Skin of body (tissue), 2 donors: ENCODE measurements around the gene MRPS5. TPM values are rescaled to one million over a fixed set of nuclear protein-coding genes. Genes with fewer than 3 reads are reported as not detected.

Experiments
- DNase-seq: peaks from one replicate; lab custom pipeline; 2025; lab: John Stamatoyannopoulos, UW
- total RNA-seq: library from RNA; depleted of rRNA; stranded (reverse); fragments of >200 nt; gene quantifications from one replicate; pipeline ENCODE4 v1.2.3, GENCODE V29; 2014

Gene MRPS5
- total RNA-seq, 1 donor from 2014 or later, result 52.0 TPM

DNA sequence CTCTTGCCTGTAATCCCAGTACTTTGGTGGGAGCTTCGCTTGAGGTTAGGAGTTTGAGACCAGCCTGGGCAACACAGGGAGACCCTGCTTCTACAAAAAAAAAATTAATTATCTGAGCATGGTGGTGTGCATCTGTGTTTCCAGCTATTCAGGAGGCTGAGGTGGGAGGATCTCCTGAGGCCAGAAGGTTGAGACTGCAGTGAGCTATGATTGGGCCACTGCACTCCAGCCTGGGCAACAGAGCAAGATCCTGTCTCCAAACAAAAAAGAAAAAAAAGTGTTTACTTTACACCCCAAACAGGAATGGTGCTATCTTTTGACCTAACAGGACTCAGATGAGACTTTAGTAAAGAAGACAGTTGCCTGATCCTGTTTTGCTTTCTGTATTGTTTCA is 60.5 kb downstream of the MRPS5 start:
- no peak for DNase-seq

DNA sequence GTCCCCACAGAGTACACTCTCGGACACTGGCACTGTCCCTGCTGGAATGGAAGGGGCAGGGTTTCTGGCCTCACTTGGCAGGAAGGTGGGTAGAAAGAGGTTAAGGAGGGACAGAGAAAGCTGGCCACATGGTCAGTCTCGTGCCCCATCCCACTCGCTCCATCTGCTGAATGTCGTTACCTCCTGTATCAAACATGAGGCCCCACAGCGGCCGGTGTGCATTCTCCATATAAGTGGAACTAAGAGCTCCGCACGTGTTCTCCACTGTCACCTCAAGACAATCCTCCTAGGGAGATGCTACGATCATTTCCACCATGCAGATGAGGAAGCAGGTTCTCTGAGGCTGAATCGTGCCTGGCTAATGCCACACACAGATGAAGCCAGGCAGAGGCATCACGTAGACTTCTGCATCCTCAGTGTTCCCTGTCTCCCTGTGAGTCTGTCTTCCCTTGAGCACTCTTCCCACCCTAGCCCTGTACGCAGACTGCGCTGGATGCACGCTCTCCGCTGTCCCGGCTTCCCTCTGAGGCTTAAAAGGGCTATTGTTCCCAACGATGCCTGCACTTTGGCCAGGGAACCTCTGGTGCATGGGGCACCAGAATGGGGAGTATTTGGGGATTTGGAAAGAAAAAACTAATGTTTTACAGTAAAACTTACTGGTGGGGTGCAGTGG is 61.0 kb downstream of the MRPS5 start:
- no peak for DNase-seq

DNA sequence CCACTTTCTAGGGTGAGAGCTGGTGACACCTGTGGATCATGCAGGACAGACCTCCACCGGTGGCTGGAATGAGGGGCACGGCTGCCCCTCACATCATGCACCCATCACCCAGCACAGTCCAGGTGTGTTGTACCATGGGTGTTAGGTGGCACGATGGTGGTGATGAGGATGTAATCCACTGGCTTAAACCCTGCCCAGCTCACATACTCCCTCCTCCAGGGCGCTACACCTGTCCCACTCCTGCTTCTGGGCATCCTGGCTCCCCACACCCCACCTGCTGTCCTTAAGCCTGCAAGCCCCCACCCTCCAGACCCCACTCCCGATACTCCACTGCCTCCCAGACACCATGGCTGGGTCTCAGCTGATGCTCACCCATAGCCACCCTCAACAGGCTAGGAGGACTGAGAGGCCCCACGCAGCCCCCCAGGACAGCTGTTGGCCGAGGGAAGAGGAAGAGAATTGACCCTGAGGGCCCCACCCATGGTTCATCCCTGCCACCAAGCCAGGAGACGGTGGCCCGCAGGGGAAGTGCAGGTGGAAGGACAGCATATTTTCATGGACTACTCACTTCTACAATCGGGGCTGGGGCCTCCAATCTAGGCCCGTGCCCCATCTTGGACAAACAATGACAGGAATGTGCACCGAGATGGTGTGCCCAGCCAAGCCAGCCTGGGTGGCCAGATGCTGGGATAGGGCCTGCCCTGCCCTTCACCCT is 61.8 kb downstream of the MRPS5 start:
- no peak for DNase-seq

DNA sequence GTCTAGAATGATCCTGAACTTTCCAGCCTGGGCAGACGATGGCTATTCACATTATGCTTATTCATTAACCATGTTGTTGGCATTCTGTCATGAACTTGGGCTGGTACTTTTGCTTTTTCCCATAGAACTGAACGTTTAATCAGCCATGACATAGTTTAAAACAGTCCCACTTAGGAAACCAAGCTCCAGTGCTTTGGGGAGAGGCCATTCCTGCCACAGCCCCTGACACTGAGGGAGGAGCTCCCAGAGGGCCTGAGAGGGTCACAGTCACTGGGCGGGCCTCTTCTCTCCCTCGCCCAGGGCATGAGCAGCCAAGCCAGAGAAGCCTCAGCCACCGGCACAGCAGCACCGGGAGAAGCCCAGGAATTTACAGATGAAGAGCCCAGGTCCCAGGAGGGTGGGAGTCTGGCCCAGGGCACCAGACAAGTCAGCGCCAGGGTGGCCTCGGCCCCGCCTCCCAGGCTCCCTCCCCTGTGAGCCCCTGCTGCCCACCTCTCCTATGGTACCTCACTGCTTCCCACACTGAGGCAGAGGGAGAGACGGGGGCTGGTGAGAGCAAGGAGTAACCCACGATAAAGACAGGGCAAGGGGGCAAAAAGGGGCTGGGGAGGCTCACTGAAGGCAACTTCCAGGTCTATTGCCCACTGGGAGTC is 62.5 kb downstream of the MRPS5 start:
- no peak for DNase-seq

DNA sequence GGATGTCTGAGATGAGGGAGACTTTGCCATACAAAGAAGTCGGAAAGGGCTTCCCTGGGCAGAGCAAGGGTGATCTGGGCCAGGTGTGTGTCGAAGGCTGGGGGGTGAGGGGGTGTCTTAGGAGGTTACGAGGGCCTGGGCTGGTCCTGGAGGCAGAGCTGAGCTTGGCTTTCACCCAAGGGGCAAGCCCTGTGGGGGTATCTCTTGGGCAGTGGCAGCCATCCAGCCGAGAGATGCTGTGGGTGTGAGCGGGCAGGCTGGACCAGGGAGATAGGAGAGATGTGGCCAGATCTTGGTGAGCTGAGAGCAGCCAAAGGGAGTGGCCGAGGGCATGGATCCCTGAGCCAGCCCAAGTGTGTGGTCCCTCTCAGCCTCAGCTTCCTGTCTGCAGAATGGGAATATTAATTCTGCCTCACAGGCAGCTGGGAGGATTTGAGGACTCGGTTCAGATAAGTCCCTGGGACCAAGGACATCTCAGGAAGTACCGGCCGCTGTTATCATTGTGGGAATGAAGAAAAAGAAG is 63.1 kb downstream of the MRPS5 start:
- DNase-seq, result no peak

DNA sequence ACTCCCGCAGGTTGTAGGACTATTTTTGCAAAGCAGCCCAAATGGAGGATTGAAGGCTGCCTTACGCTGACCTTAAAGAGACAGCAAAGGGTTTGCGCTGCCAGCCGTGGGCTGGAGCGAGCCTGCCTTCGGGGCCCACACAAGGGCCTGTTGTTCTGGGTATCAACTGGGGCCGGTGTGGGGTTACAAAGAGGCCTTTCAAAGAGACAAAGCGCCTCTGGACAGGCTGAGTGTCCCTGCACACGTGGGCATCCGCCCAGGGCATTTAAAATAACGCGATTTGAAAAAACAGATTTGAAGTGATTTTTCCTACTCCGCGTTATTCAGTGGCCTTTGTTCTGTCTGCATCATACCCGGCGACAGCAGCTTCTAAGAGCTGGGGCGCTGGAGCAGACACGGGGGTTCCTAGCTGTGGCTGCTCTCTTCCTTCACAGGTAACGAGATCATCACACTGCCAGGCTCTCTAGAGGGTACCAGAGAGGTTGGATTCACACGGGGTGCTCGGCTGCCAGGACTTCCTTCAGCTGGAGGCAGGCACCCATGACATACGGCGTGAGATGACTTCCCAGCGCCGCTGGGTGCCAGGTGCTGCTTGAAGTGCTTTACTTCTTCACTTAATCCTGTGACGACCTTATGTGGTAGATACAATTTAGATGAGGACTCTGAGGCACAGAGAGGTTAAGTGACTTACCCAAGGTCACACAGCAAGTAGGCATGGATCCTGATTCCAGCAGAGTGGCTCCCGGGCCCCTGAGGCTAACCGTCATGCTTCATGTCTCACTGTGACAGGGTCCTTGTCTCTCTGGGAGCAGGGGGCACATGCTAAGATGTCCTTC is 63.9 kb downstream of the MRPS5 start:
- DNase-seq, result no peak

DNA sequence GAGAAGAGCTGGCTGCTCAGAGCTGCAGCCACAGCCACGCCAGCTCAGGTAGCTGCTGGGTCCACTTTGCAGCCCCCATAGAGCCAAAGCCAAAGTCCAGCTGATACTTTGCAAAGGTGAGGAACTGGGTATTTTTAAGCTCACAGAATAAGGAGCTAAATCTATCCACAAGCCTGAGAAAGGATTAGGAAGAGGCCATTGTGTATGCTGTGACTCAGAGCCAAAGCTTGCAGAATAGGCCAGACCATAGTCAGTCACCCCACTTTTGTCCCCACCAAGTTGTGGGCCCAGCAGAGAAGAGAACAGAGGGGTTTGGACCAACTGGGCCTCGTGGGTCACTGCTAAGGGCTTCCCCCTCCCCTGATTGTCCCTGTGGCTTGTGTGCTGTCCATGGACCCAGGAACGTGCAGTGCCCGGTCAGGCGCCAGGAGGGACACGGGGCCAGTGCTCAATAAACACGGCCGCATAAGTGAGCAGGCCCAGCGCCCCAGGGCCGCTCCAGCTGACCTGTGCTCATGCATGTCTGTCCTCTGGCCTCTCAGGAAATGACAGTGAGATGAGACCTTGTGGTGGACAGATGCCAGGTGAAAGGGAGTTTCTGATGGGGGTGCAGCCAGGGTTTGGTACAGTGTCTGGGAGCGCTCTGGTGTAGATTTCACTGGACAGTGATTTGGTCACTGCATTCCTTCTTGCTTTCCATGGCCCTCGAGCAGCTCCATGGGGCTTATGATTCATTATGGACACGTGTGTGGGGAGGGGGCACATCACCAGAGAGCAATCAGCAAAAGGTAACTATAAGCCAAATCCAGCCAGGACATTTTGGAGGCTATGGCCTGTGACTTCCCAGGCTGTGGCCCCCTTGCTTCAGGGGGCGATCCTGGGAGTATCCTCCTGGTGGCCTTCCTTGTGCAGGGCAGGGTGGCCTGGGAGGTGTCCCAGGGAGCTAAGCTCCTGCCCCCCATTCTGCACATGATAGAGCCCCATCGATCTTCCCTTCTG is 64.8 kb downstream of the MRPS5 start:
- no peak for DNase-seq

DNA sequence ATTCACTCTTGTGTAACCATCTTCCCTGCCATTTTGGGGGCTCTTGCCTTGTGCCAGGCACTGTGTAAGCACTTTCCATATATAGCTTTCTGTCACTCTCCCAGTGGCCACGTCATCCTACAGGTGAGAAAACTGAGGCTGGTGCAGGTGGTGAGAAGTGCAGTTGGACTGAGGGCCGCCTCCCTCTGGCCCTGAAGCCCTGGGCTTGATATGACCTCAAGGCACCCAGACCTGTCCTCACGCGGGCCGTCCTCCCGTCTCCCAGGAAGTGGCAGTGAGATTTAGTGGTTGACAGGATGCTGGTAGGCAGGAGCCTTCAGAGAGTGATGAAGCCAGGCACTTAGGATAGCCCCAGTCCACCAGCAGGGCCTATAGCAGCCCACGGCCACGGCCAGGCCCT is 65.6 kb downstream of the MRPS5 start:
- no peak for DNase-seq

DNA sequence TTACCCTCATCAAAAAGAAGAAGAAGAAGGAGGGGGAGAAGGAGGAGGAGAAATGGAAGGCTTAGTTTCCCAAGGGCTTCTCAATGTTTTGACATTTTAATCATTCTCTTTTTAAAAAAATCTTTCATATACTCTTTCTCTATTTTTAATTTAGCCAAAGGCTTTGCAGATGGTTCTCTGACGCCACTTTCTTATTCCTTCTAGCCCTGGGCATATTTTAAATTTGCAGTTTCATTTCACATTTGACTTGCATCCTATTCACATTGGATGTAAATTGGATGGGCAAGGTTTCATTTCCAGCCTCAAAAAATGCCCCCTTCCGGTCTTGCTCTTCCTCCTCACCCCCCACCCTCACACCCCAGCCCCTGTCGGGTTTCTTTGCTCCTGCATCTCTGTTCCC is 66.3 kb downstream of the MRPS5 start:
- DNase-seq, result no peak

DNA sequence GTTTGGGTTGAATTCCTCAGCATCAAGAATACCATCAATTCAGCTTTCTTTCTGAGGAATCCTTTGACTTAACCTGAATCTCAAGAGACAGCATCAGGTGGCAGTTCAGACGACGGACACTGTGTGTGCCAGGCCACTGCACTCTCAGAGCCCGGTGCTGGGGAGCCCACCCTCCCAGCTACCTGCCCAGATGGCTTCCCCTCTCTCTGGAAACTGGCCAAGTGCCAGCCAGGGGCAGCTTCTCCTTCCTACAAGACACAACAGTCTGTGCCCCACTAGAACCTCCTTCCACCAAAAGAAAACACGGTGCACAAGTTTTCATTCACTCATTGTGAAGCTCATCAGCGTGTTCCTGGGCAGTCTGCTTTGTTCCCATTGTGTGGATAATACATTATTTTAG is 67.6 kb downstream of the MRPS5 start:
- DNase-seq, result no peak

DNA sequence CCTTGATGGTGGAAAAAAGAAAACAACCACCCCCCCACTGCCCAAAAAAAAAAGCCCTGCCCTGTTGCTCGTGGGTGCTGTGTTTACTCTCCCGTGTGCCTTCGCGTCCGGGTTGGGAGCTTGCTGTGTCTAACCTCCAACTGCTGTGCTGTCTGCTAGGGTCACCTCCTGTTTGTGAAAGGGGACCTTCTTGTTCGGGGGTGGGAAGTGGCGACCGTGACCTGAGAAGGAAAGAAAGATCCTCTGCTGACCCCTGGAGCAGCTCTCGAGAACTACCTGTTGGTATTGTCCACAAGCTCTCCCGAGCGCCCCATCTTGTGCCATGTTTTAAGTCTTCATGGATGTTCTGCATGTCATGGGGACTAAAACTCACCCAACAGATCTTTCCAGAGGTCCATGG is 68.1 kb downstream of the MRPS5 start:
- DNase-seq, result no peak

DNA sequence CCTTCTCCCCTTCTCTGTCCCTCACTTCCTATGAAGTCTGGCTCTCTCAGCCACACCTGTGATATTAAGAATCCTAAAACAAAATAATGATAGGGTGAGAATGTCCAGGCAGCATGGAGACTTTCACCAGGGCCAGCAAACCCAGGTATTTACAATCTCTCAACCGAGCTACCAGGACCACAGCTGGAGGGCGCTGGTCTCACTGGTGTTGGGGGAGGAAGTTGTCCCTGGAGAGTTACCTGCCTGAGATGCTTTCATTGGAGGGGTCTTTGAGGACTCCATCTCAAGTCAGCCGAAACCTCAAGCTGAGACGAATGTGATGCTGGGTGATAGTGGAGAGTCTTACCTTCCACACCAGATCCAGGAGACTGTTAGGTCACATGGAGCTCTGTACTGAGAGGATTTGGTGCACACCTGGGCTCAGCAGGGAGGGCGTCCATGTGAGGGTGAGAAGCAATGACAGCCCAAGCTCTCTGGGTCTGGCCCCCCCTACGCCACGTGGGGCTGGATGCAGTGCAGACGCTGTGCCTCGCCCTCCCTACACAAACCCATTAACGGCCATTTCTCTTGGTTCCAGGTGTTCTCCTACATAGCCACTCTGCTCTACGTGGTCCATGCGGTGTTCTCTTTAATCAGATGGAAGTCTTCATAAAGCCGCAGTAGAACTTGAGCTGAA is 68.7 kb downstream of the MRPS5 start:
- no peak for DNase-seq

DNA sequence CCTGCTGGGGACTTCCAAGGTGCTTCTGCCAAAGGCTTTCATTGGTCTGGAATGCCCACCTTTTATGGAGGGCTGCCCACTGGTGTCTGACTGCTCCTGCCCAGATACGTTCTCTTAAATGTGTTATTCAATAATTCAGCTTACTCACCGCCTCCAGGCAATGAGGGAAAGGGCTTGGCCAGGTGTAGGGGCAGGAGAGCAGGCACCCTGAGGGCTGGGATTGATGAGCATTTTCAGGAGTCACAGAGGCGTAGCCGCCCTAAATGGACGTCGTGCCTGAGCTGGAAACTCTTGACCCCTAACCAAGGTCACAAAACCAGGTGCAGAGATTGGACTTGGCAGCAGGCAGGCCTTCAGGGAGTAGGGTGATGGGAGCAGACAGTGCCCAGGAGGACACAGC is 69.3 kb downstream of the MRPS5 start:
- no peak for DNase-seq

DNA sequence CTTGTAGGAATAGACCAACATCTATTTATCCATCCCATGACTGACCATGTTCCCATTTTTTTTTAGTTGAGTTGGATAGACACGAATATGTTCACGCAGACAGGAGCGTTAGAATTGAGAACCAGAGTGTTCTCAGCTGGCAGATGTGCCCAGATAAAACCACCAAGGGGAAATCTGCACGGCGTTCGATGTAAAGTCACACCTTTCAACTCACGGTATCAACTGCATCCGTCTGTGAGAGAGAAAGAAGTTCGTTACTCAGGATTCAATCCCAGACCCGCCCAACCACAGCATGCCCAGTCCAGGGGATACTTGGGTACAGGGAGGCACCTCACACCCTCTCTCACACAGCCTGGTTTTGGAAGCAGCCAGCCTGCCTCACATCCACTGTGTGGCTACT is 70.0 kb downstream of the MRPS5 start:
- DNase-seq, result no peak

DNA sequence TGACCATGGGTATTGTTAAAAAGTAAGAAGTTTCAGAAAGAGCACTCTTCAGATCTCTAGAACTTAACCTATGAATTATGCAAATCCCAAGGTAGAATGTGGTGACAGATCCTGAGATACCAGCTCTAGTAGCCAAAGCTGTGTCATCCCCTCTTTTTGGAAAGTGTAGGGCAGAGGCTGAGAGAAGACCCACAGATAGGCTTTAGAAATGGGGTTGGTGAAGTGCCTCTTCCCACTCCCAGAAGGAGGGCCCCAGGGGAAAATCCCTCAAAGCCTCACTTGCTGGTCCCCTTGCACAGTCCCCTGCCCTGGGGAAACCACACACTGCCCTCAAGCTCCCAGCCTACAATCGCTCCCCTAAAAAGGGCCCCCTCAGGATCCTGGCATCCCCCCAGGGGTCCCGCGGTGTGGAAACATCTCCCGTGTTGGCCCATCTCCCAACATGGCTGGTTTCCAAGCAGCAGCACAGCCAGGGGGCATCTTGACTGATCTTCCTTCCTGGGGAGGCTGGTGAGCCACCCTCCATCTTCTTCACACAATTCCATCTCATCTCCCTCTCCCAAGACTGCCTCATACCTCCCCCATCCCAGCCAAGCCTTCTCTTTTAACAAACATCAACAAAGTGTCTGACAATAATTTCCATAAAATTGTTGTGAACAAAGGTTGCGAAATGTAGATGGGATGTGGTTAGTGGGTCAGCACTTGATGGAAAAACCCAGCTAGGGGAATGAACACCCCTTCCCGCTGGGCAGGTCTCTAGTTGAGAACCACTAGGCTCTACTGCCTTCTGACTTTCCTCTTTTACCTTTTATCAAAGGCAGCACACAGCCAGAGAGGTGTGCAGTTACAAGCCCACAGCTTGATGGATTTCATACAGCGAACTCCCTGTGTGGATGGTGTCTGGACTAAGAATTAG is 71.0 kb downstream of the MRPS5 start:
- no peak for DNase-seq

DNA sequence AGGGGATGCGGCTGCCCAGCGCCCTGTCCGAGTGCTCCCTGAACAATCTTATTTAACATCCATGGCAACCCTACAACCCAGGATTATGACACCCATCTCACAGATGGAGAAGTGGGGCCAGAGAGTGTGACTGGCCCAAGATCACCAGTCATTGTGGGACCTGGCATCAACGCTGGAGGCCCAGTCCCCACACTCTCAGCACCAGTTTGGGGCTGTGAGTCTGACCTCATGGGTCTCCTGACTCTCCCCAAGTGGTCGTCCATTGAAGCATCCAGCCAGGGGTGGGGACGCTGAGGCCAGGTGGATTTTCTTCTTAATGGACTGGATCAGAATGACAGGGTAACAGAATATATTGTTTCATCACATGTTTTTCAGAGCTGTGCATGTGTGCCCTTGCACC is 71.6 kb downstream of the MRPS5 start:
- no peak for DNase-seq

DNA sequence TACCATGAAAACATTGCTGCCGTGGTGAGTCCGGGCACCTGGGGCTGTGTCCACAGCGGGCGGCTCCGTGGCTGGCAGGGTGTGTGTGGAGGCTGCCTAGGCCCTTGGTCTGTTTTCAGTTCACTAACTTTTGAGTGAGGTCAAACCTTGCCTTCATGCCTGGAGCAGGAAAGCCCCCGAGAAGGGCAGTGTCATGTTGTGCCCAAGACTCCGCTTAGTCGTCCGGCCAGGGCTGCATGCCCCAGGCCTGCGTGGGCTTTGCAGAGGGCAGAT is 72.0 kb downstream of the MRPS5 start:
- no peak for DNase-seq

DNA sequence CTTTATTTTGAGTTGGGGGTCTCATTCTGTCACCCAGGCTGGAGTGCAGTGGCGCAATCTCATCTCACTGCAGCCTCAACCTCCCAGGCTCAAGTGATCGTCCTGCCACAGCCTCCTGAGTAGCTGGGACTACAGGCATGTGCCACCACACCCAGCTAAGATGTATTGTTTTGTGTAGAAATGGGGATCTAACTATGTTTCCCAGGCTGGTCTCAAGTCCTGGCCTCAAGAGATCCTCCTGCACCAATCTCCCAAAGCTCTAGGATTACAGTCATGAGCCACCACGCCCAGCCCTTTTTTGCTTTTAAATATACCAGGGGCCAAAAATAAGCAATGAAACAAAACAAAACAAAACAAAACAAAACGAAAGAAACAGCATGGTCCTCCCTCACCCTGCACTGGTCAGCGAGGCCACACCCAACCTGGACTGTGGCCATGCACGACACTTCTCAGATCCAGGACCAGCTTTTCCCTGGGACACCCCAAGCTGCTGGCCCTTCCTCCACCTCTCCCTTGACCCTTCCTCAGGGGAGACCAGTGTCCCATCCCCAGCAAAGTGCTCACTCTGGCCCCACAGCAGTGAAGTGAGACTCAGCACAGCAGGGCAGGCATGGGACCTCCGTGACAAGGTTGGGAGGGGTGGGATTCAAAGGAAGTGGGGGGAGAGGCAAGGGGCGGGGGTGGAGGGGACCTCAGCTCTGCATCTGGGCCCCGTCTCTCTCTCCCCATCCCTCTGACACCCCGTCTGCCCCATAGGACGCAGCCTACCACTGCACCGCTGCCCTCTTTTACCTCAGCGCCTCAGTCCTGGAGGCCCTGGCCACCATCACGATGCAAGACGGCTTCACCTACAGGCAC is 72.6 kb downstream of the MRPS5 start:
- no peak for DNase-seq
